ENCODE data around the gene FCHSD2.

- no peak for TF ChIP-seq CTCF (IDR thresholded peaks at IDR 0.05)
- TF ChIP-seq RFX5 (IDR thresholded peaks at IDR 0.05): no peak
- TF ChIP-seq CEBPB (IDR thresholded peaks at IDR 0.05): no peak
- TF ChIP-seq EP300 (IDR thresholded peaks at IDR 0.05): no peak
- no peak for TF ChIP-seq MAX (IDR thresholded peaks at IDR 0.05)
- TF ChIP-seq USF2 (IDR thresholded peaks at IDR 0.05): no peak
- TF ChIP-seq JUN (IDR thresholded peaks at IDR 0.05): no peak
- TF ChIP-seq POLR2A (IDR thresholded peaks at IDR 0.05; ENCODE audit: low read length): no peak
- TF ChIP-seq FOSL2 (IDR thresholded peaks at IDR 0.05): no peak
- TF ChIP-seq FOSL2 (CRISPR knock-in tag; IDR thresholded peaks at IDR 0.05): no peak
- TF ChIP-seq RAD21 (conservative IDR thresholded peaks at IDR 0.05 in 1 of 2, IDR thresholded peaks at IDR 0.05 in 1 of 2): no peak
Observed at GRCh38 chr11:73171436-73172161, 29.5 kb upstream of the FCHSD2 start.
